ENCODE results near the gene REG3A. TPM values are rescaled to one million over a fixed set of nuclear protein-coding genes. Genes with fewer than 3 reads are reported as not detected.

REG3A gene
- polyA plus RNA-seq, 3 donors, result not detected

GRCh38 chr2:79180092-79180491 lies 20.5 kb upstream of the REG3A start:
- H3K27me3 ChIP-seq (ENCODE audit: control insufficient read depth in 2 of 2, insufficient read depth in 2 of 2, low read length in 2 of 2), result no peaks in the 10 kb centered on the region
- H3K36me3 Mint-ChIP-seq, result no peaks in the 10 kb centered on the region
- peaks cover 2 to 11% (median 4%) of the 10 kb centered on the region in 7 donors for H3K9me3 Mint-ChIP-seq
- H3K27ac ChIP-seq (ENCODE audit: low read depth in 1 of 2, low read length in 2 of 2), result no peak overlapping the region
- no peak for TF ChIP-seq CTCF (IDR thresholded peaks at IDR 0.05)
- no peaks in the 10 kb centered on the region for H3K36me3 ChIP-seq (replicated peaks in 1 of 2; ENCODE audit: control insufficient read depth in 1 of 2, insufficient read depth in 2 of 2, low read length in 2 of 2)
- peaks cover 3 to 6% of the 10 kb centered on the region in 2 donors for H3K9me3 ChIP-seq (replicated peaks in 1 of 2; ENCODE audit: control insufficient read depth in 1 of 2, insufficient read depth in 1 of 2, low read length in 2 of 2)
- DNase-seq, result no peak
- H3K4me3 Mint-ChIP-seq, result no peak overlapping the region
- H3K4me3 ChIP-seq (replicated peaks in 1 of 3; ENCODE audit: low read depth in 2 of 3, low read length in 3 of 3), result no peak overlapping the region
- intact Hi-C loops (cut with micrococcal nuclease), result no loop called here
- no peaks in the 10 kb centered on the region for H3K27me3 Mint-ChIP-seq (ENCODE audit: low read depth in 3 of 3)
- H4K20me1 ChIP-seq (ENCODE audit: insufficient read depth, low read length), result no peaks in the 10 kb centered on the region
- no peaks in the 10 kb centered on the region for H3K79me2 ChIP-seq (ENCODE audit: insufficient read depth, low read length)
- H3K4me2 ChIP-seq (replicated peaks; ENCODE audit: extremely low read depth, low read length, poor library complexity, severe bottlenecking), result no peak overlapping the region
- H3K27ac Mint-ChIP-seq, result no peak overlapping the region
- no peak overlapping the region for H2AFZ ChIP-seq (ENCODE audit: insufficient read depth, low read depth, low read length, poor library complexity, severe bottlenecking)
- no CpG with 5 or more reads among the region's 2 CpGs for WGBS (ENCODE audit: insufficient coverage)
- H3K9ac ChIP-seq (ENCODE audit: insufficient read depth, low read length, poor library complexity, severe bottlenecking), result no peak overlapping the region
- no peaks in the 10 kb centered on the region for H3K4me1 Mint-ChIP-seq
- no peaks in the 10 kb centered on the region for H3K4me1 ChIP-seq (ENCODE audit: control insufficient read depth in 1 of 2, insufficient read depth in 2 of 2, low read length in 2 of 2)

GRCh38 chr2:79179036-79179435 lies 19.5 kb upstream of the REG3A start:
- H3K9ac ChIP-seq (ENCODE audit: insufficient read depth, low read length, poor library complexity, severe bottlenecking), result no peak overlapping the region
- H3K4me1 Mint-ChIP-seq, result no peaks in the 10 kb centered on the region
- no peak overlapping the region for H3K27ac ChIP-seq (ENCODE audit: low read depth in 1 of 2, low read length in 2 of 2)
- no peak overlapping the region for H3K4me3 ChIP-seq (replicated peaks in 1 of 3; ENCODE audit: low read depth in 2 of 3, low read length in 3 of 3)
- no peak overlapping the region for H2AFZ ChIP-seq (ENCODE audit: insufficient read depth, low read depth, low read length, poor library complexity, severe bottlenecking)
- no peaks in the 10 kb centered on the region for H4K20me1 ChIP-seq (ENCODE audit: insufficient read depth, low read length)
- peaks cover 3 to 6% of the 10 kb centered on the region in 2 donors for H3K9me3 ChIP-seq (replicated peaks in 1 of 2; ENCODE audit: control insufficient read depth in 1 of 2, insufficient read depth in 1 of 2, low read length in 2 of 2)
- H3K4me3 Mint-ChIP-seq, result no peak overlapping the region
- 70% methylated on average over 2 of the region's 4 CpGs for WGBS (ENCODE audit: insufficient coverage)
- no peak for TF ChIP-seq CTCF (IDR thresholded peaks at IDR 0.05)
- H3K4me2 ChIP-seq (replicated peaks; ENCODE audit: extremely low read depth, low read length, poor library complexity, severe bottlenecking), result no peak overlapping the region
- no peaks in the 10 kb centered on the region for H3K36me3 Mint-ChIP-seq
- H3K79me2 ChIP-seq (ENCODE audit: insufficient read depth, low read length), result no peaks in the 10 kb centered on the region
- peaks cover 0 to 14% (median 4%) of the 10 kb centered on the region in 7 donors for H3K9me3 Mint-ChIP-seq
- no peaks in the 10 kb centered on the region for H3K36me3 ChIP-seq (replicated peaks in 1 of 2; ENCODE audit: control insufficient read depth in 1 of 2, insufficient read depth in 2 of 2, low read length in 2 of 2)
- no peaks in the 10 kb centered on the region for H3K27me3 ChIP-seq (ENCODE audit: control insufficient read depth in 2 of 2, insufficient read depth in 2 of 2, low read length in 2 of 2)
- H3K27me3 Mint-ChIP-seq (ENCODE audit: low read depth in 3 of 3), result no peaks in the 10 kb centered on the region
- H3K4me1 ChIP-seq (ENCODE audit: control insufficient read depth in 1 of 2, insufficient read depth in 2 of 2, low read length in 2 of 2), result no peaks in the 10 kb centered on the region
- no peak for DNase-seq
- no peak overlapping the region for H3K27ac Mint-ChIP-seq
- intact Hi-C loops (cut with micrococcal nuclease), result no loop called here

Measured in CD14-positive monocyte (primary cell).